Naive thymus-derived CD8-positive, alpha-beta T cell (primary cell): ENCODE measurements around the gene SLC66A2. TPM values are rescaled to one million over a fixed set of nuclear protein-coding genes. Genes with fewer than 3 reads are reported as not detected.
"Not testable (repeated sequence)": the region's sequence is repeated elsewhere in the genome, so short reads cannot be mapped to it uniquely, and the experiment has no call there.

ENCODE experiments used
- ATAC-seq, 2 donors: fragments of 150-1000 bp; cut with Tn5 transposase in 1 of 2; sonication (Bioruptor Pico), chemical (Tn5 transposase) in 1 of 2; 1 replicate in 1 of 2; 2 replicates in 1 of 2; pipeline ENCODE4 v1.10.0; 2021; ENCODE audit warnings: mild to moderate bottlenecking in 2 of 2, moderate library complexity in 2 of 2
- POLR2A ChIA-PET: fragments of 350-600 bp; sonication (Branson Sonifier 250); formaldehyde crosslinking; loops from one replicate; lab custom pipeline; 2021; ENCODE audit warnings: antibody characterized with exemption; lab: Charles Lee
- DNase-seq, 10 donors: peaks; one replicate each; pipeline versions ENCODE4 v3.0.0 to v3.0.0-alpha.2; 2020 to 2022
- H3K27ac Mint-ChIP-seq, 10 donors: one replicate each; pipeline ENCODE4 v1.8.0; 2020 to 2022; ENCODE audit warnings: mild to moderate bottlenecking in 10 of 10, mixed read lengths in 10 of 10, moderate library complexity in 4 of 10, inconsistent platforms in 1 of 10
- H3K27me3 Mint-ChIP-seq, 5 donors: one replicate each; pipeline ENCODE4 v1.8.0; 2021 to 2022; ENCODE audit warnings: mixed read lengths in 5 of 5
- H3K36me3 Mint-ChIP-seq, 3 donors: one replicate each; pipeline ENCODE4 v1.8.0; 2020 to 2022; ENCODE audit warnings: mixed read lengths in 3 of 3, mild to moderate bottlenecking in 2 of 3, inconsistent platforms in 1 of 3
- H3K4me1 Mint-ChIP-seq, 4 donors: one replicate each; pipeline ENCODE4 v1.8.0; 2021 to 2022; ENCODE audit warnings: mixed read lengths in 4 of 4
- H3K4me3 Mint-ChIP-seq, 10 donors: one replicate each; pipeline ENCODE4 v1.8.0; 2020 to 2022; ENCODE audit warnings: mild to moderate bottlenecking in 10 of 10, mixed read lengths in 10 of 10, moderate library complexity in 6 of 10, inconsistent platforms in 1 of 10
- H3K9me3 Mint-ChIP-seq, 9 donors: one replicate each; pipeline ENCODE4 v1.8.0; 2020 to 2022; ENCODE audit warnings: mixed read lengths in 9 of 9, mild to moderate bottlenecking in 3 of 9, inconsistent platforms in 1 of 9, moderate library complexity in 1 of 9
- polyA plus RNA-seq, 3 donors: library from polyadenylated mRNA; unstranded; fragments of 300-500 nt; fragmentation: Illumina TruSeq; gene quantifications; one replicate each; pipeline ENCODE4 v1.2.3, GENCODE V29; 2021
- total RNA-seq, 8 experiments: library from RNA in 2 of 8; stranded (reverse) in 2 of 8; gene quantifications; one replicate each; pipeline ENCODE4 v1.2.3 and lab custom pipeline; 2021 to 2026

Gene SLC66A2
- total and polyA plus RNA-seq, 5 experiments from 2014 or later: 14.1 to 38.7 (median 22.0) TPM

DNA sequence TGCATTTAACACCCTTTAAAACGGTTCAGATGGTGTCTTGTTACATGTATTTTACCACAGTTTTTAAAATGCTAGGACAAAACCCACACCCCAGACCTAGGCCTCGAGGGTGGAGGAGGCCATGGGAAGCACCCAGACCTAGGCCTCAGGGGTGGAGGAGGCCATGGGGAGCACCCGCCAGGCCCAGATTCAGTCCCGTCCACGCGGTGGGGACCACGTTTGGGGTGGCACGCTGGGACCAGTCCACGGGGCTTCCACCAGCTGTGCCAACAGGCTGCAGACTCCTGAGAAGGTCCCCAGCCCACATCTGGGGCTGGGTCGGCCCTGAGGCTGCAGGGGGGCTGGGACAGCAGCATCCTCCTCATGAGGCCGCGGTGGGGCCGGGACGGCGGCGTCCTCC, 63.4 kb downstream of the SLC66A2 start:
- no peak for DNase-seq
- H3K27me3 Mint-ChIP-seq: no peaks in the 10 kb centered on the region
- peaks cover 0 to 47% (median 39%) of the 10 kb centered on the region in 9 donors for H3K9me3 Mint-ChIP-seq
- no peak overlapping the region for H3K27ac Mint-ChIP-seq
- POLR2A ChIA-PET: no interaction called here
- H3K4me3 Mint-ChIP-seq: no peak overlapping the region
- H3K4me1 Mint-ChIP-seq: peaks cover 0 to 4% (median 0%) of the 10 kb centered on the region in 4 donors
- H3K36me3 Mint-ChIP-seq: peaks cover 0 to 27% (median 1%) of the 10 kb centered on the region in 3 donors
- no peak for ATAC-seq

GRCh38 chr18:79887181-79888000, 64.1 kb downstream of the SLC66A2 start:
- Mint-ChIP-seq H3K9me3 (peaks cover 0 to 41% (median 33%) of the 10 kb centered on the region in 9 donors), H3K27ac (no peak overlapping the region), H3K4me1 (peaks cover 0 to 4% (median 0%) of the 10 kb centered on the region in 4 donors), H3K27me3 (no peaks in the 10 kb centered on the region), H3K4me3 (no peak overlapping the region), H3K36me3 (peaks cover 0 to 20% (median 1%) of the 10 kb centered on the region in 3 donors)
- DNase-seq (no peak), ATAC-seq (no peak)
- POLR2A ChIA-PET: no interaction called here

DNA sequence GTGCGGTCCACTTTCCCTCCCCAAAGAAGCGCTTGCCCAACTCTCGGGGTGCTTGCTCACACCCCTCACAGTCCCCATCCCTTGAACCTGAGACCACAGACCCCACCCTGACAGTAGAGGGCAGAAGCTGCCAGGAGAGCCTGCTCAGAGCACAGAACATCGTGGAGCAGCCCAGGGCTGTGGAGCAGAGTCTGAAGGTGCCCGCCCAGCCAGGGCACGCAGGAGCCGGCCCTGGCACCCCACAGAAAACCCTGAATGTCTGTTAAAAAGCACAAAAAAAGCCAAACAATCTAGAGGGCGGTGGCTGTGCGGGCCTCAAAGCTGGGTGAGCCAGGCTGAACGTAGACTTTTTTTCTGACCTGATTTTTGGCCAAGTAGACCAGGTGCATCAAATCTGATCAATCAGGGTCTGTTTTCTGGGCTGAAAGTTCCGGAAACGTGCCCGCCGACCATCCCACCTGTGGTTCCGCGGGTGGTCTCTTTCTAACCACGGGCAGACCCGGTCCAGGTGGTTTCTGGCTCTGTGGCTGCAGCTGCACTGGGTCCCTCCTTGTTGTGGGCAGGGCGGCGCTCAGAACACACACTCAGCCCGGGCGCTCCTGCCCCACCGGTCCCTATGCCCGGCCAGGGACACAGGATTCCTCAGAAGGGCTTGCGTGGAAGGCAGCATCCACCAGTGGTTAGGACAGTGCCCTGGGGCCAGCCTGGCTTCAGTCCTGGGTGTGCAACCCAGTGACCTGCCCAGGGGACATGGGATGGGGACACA, 66.3 kb downstream of the SLC66A2 start:
- peak overlapping the region in 3 of 10 donors; percentile 19 to 43 (median 28) for H3K27ac Mint-ChIP-seq
- peaks cover 0 to 19% (median 14%) of the 10 kb centered on the region in 9 donors for H3K9me3 Mint-ChIP-seq
- peak in 1 of 2 donors; percentile 75 for ATAC-seq
- POLR2A ChIA-PET: interaction anchor here (0.6 kb wide), 2 partner anchors 30 to 100 kb away, joined by 3 read pairs; no protein-coding TSS in a partner anchor
- H3K4me3 Mint-ChIP-seq: no peak overlapping the region
- H3K27me3 Mint-ChIP-seq: no peaks in the 10 kb centered on the region
- peaks cover 0 to 1% (median under 1%) of the 10 kb centered on the region in 3 donors for H3K36me3 Mint-ChIP-seq
- H3K4me1 Mint-ChIP-seq: peaks cover 0 to 4% (median 0%) of the 10 kb centered on the region in 4 donors
- peak in 3 of 10 donors; percentile 2 to 12 (median 9) for DNase-seq

DNA sequence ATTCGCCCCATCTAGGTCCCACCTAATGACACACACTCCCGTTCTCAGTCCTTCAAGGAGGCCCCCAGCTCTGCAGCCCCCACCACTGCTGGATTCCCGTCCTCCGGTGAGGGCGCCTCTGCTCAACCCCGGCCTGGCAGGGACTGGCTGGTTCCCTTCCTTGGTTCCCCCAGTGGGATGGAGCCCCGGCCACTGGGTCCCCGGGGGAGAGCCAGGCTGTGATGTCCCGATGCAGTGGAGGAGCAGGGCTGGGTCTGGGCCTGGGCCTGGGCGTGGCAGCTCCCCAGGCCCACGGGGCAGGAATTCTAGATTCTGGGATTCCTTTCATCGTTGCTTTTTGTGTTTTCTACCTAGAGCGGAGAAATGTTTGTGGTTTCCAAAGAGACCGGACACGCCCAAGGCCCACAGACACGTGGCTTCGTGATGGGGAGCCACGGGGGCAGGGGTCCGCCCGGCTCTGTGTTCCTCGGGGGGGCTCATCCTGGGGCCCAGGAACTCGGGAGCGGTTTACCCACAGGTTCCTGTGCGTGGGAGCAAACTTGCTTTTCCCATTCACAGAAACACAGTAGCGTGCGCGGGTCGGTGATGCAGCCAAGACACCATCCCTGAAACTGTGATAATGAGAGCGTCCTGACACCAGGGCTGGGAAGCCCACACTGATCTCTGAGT, 67.0 kb downstream of the SLC66A2 start:
- H3K4me3 Mint-ChIP-seq: no peak overlapping the region
- DNase-seq (no peak), ATAC-seq (no peak)
- POLR2A ChIA-PET: interaction anchor here (0.6 kb wide), 2 partner anchors 100 to 174 kb away, joined by 3 read pairs; no protein-coding TSS in a partner anchor
- H3K27ac Mint-ChIP-seq: peak overlapping the region in 2 of 10 donors; percentile 19 to 43
- H3K36me3 Mint-ChIP-seq: peaks cover 0 to 1% (median 0%) of the 10 kb centered on the region in 3 donors
- peaks cover 0 to 13% (median 7%) of the 10 kb centered on the region in 9 donors for H3K9me3 Mint-ChIP-seq
- peaks cover 0 to 4% (median 0%) of the 10 kb centered on the region in 4 donors for H3K4me1 Mint-ChIP-seq
- H3K27me3 Mint-ChIP-seq: no peaks in the 10 kb centered on the region

- Mint-ChIP-seq H3K36me3 (no peaks in the 10 kb centered on the region), H3K4me1 (peaks cover 0 to 4% (median 0%) of the 10 kb centered on the region in 4 donors), H3K9me3 (peaks cover 0 to 5% (median 0%) of the 10 kb centered on the region in 9 donors), H3K27me3 (no peaks in the 10 kb centered on the region), H3K27ac (no peak overlapping the region), H3K4me3 (no peak overlapping the region)
- DNase-seq (no peak), ATAC-seq (no peak)
- POLR2A ChIA-PET: interaction anchor here (0.6 kb wide), 1 partner anchor 173 kb away, joined by 3 read pairs; no protein-coding TSS in a partner anchor
Measured at GRCh38 chr18:79883461-79884293, 67.8 kb downstream of the SLC66A2 start.

DNA sequence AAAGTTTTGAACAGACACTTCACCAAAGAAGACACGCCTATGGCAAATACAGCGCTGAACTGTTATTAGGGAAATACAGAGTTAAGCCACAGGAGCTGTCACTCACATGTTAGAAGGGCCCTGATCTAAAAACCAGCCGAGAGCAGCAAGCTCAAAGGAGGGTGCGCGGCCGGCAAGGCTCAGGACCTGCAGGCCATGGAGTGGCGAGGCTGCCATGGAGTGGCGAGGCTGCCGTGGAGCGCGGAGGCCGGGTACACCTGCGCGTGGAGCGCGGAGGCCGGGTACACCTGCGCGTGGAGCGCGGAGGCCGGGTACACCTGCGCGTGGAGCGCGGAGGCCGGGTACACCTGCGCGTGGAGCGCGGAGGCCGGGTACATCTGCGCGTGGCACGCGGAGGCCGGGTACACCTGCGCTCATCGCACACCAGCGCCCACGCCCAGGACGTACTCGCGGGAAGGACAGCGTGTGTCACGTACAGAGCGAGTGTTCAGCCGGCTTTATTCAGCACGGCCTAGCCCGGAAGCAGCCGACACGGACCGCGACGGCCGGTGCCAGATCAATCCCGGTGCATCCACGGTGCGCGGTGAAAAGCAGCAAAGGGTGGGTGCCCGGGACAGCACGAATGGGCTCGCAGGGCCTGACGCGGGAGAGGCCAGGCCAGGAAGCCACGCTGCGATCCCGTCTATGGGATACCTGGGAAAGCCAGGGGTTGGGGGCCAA, 68.8 kb downstream of the SLC66A2 start:
- H3K4me1 Mint-ChIP-seq: peaks cover 0 to 4% (median 0%) of the 10 kb centered on the region in 4 donors
- no peaks in the 10 kb centered on the region for H3K27me3 Mint-ChIP-seq
- no peaks in the 10 kb centered on the region for H3K36me3 Mint-ChIP-seq
- POLR2A ChIA-PET: interaction anchor here (0.6 kb wide), 1 partner anchor 186 kb away, joined by 3 read pairs; no protein-coding TSS in a partner anchor
- DNase-seq (no peak), ATAC-seq (no peak)
- peaks cover 0 to under 1% (median 0%) of the 10 kb centered on the region in 9 donors for H3K9me3 Mint-ChIP-seq
- H3K27ac Mint-ChIP-seq: no peak overlapping the region
- no peak overlapping the region for H3K4me3 Mint-ChIP-seq

- POLR2A ChIA-PET: interaction anchor here (0.6 kb wide), 1 partner anchor 187 kb away, joined by 3 read pairs; no protein-coding TSS in a partner anchor
- ATAC-seq (no peak), DNase-seq (no peak)
- Mint-ChIP-seq H3K27ac (no peak overlapping the region), H3K4me1 (peaks cover 0 to 4% (median 0%) of the 10 kb centered on the region in 4 donors), H3K9me3 (no peaks in the 10 kb centered on the region), H3K27me3 (peaks cover 0 to 1% (median 0%) of the 10 kb centered on the region in 5 donors), H3K36me3 (no peaks in the 10 kb centered on the region), H3K4me3 (no peak overlapping the region)
Measured at GRCh38 chr18:79881695-79882094, 69.8 kb downstream of the SLC66A2 start.

DNA sequence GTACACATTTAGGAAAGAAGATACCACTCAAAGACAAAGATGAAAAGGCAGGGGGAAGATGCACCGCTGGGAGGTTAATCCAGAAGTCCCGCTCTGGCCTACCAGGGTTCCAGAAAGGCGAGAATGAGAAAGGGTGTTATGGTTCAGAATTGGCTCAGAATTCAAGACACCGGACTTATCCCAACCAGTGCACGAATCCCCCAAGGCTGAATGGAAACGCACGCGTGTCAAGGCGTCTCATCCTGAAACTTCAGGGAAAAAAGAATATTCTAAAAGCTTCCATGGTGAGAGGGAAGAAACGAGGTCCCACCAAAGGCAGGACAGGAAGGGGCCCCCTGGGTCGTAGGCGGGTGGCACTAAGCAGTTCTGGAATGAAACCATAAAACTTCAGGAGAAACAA, 71.9 kb downstream of the SLC66A2 start:
- DNase-seq (no peak), ATAC-seq (no peak)
- Mint-ChIP-seq H3K27ac (peak overlapping the region in 1 of 10 donors; percentile 54), H3K4me1 (no peaks in the 10 kb centered on the region), H3K4me3 (no peak overlapping the region), H3K36me3 (no peaks in the 10 kb centered on the region), H3K9me3 (no peaks in the 10 kb centered on the region), H3K27me3 (peaks cover 0 to 5% (median 0%) of the 10 kb centered on the region in 5 donors)
- POLR2A ChIA-PET: no interaction called here

DNA sequence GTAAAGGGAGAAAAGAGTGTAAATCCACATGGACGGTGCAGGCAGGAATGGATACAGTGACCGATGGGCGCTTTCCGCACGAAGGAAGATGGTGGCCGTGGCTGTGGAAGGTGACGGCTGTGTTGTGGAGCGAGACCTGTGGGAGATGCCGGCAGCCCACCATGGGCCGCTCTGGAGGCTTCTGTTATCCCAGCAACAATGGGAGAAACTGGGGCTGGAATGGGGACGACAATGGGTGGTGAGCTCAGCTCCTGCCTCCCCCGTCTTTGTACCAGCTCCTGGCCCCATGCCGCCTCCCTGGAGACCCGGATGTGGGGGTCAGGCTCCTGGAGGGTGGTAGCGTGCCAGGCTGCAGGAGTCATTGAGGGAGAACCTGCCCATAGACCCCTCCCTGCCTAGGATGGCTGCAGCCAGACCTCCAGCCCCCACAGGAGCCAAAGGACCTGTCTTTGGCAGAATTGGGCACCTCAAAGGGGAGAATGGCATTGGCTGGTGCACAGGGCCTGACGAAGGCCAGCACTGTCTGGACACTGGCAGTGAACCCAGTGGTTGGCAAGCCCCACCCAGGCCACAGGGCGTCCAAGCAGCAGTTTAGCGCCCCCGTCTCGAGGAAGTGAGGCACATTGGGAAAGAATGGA, 72.6 kb downstream of the SLC66A2 start:
- ATAC-seq: no peak
- POLR2A ChIA-PET: no interaction called here
- H3K27ac Mint-ChIP-seq: peak overlapping the region in 1 of 10 donors; percentile 54
- no peak for DNase-seq
- H3K27me3 Mint-ChIP-seq: peaks cover 0 to 5% (median 0%) of the 10 kb centered on the region in 5 donors
- H3K9me3 Mint-ChIP-seq: no peaks in the 10 kb centered on the region
- no peaks in the 10 kb centered on the region for H3K36me3 Mint-ChIP-seq
- H3K4me3 Mint-ChIP-seq: no peak overlapping the region
- H3K4me1 Mint-ChIP-seq: no peaks in the 10 kb centered on the region

DNA sequence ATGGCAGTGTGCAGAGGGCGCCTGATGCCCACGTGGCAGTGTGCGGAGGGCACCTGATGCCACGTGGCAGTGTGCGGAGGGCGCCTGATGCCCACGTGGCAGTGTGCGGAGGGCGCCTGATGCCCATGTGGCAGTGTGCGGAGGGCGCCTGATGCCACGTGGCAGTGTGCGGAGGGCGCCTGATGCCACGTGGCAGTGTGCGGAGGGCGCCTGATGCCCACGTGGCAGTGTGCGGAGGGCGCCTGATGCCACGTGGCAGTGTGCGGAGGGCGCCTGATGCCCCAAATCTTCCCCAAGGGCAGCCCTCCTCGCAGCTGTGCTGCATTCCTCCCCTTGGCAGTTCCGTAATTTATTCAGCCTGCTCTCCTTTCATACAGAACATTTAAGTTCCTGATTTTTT, 73.2 kb downstream of the SLC66A2 start:
- H3K36me3 Mint-ChIP-seq, H3K27me3 Mint-ChIP-seq, POLR2A ChIA-PET, H3K4me3 Mint-ChIP-seq, H3K4me1 Mint-ChIP-seq, DNase-seq, H3K27ac Mint-ChIP-seq, H3K9me3 Mint-ChIP-seq, ATAC-seq: not testable (repeated sequence)
